HG03135 (cell line): Measurements from ENCODE around the gene PBX2.
"Not testable (repeated sequence)": the region's sequence is repeated elsewhere in the genome, so short reads cannot be mapped to it uniquely, and the experiment has no call there.

Source experiments
- ATAC-seq: cut with Tn5 transposase; IDR thresholded peaks from one replicate; pipeline ENCODE4 v1.9.1; 2021; ENCODE audit warnings: mild to moderate bottlenecking, moderate library complexity; ENCODE audit not compliant: unreplicated experiment

PBX2 gene

DNA sequence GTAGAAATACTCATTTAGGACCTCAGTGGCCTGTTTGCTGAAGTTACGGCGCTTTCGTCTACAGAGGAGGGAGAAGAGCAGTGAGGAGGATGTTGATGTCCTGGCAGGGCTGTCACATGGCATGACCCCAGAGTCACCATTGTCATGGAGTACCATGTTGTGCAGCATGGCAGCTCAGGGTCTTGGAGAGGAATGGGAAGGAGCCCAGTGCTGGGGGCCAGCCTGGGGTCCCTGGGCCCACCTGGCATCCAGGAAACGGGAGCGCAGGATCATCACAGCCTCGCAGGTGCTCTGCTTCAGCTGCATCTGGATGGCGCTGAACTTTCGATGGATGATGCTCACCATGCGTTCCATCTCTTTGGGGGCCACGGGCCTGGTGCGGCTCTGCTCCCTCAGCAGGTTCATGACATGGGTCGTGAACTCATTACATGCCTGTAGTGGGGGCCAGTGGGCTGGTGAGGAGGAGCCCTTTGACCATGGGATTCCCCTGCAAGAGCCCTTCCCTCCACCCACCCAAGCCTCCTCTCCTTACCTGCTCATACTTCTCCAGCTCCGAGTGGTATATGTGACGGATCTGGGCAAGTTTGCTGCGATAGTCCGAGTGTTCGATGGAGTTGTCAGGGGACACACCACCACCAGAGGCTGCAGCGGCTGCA, 2.1 kb downstream of the PBX2 start:
- not testable (repeated sequence) for ATAC-seq

DNA sequence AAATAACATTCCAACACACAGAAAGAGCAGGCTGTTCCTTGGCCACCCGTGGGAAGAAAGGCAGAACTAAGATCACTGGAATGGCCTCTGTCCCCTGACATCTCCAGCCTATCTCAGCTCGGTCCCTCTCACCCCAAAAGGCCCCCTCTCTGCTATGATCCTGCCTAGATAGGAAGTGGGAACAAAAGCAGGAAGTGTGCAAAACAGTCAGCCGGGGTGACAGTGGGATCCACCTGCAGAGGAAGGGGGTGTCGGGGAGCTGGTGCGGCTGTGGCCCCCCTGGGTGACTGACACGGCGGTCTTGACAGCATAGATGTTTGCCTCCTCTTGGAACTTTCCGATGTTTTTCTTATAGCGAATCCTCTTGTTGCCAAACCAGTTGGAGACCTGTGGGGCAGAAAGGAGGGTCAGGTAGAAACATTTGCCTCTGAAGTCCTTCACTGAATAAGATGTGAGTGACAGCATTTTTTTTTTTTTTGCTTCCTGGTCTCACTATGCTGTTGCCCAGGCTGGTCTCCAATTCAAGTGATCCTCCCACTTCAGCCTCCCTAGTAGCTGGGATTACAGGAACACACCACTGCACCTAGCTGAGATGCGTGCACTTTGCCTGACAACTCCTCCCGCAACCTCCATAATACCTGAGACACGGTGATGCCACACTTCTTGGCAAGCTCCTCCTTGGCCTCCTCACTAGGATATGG, 2.8 kb downstream of the PBX2 start:
- ATAC-seq = no peak

DNA sequence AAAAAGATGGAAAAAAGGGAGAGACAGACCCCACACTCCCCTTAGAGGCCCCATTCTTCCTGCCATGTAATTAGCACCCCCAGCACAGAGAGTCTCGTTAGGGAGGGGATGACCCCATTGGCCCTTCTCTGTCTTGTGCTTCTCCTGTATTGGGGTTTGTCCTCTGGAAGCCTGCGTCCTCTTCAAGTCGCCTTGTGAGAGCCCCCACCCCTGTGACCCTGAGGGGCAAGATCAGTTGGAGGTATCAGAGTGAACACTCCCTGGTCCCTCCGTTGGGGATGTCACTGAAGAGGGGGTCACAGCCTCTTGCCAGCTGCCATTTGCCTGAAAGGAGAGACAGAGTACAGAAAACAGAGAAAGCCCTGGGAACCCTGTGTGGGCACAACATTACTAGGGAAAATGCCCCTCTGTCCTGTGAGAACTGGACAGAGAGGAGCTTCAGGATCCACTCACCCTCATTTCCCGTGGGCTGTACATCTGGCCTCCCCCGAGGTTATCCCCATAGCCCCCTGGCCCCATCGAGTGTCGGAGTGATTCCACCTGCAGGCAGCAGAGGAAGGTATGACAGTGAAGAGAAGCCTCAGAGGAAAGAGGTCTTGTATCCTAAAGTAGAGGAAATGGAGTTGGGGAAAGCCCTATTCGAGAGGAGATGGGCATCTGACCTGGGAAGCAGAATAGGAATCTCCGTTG, 3.7 kb downstream of the PBX2 start:
- not testable (repeated sequence) for ATAC-seq

DNA sequence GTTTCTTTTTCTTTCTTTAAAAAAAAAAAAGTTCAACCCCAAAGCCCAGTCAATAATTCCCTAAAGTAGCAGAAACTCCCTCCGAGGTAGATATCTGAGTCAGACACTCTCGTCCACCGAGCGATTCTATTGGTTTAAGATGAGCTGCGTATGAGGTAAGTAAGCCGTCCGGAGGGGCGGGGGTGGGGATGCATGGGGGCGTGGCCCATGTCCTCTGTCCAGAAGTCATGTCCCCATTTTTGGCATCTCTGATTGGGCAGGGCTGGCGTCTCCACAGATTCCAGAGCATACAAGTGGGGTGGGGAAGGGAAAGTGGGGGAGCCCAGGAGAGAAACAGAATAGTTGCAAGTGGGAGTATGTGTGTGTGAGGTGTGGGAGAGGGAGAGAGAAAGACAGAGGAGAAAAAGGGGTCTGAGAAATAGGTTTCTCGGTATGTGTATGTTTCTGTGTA, 4.3 kb downstream of the PBX2 start:
- not testable (repeated sequence) for ATAC-seq

DNA sequence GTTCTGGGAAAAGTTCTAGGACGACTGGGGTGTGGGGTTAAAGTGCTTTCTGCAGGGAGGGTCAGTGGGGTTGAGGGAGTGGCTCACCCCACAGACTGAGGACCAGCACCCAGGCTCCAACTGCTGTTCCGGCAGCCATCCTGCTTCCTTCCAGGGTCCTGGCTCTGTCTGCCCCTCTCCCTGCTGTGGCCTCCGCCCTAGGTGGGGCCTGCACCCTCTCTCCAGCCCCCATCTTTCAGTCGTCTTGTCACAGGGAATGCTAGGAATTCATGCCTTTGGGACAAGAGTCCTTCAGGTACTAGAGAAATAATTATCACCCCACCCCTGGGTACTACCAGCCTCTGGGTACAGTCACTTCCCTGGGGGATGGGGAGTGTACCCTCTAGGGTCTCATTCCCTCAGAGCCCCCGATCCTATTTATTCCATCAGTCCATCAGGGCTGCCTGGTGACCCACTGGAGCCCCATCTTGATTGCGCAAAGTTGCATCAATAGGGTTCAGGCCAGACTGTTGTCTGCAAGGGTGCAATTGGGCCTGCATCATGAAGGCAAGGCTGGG, 5.8 kb downstream of the PBX2 start, which contains the start of gene AGER:
Gene AGER (minus strand): TSS at position 170 of the 557 bp plus-strand sequence. CDS start 31 bp downstream, at position 139.
- no peak for ATAC-seq

DNA sequence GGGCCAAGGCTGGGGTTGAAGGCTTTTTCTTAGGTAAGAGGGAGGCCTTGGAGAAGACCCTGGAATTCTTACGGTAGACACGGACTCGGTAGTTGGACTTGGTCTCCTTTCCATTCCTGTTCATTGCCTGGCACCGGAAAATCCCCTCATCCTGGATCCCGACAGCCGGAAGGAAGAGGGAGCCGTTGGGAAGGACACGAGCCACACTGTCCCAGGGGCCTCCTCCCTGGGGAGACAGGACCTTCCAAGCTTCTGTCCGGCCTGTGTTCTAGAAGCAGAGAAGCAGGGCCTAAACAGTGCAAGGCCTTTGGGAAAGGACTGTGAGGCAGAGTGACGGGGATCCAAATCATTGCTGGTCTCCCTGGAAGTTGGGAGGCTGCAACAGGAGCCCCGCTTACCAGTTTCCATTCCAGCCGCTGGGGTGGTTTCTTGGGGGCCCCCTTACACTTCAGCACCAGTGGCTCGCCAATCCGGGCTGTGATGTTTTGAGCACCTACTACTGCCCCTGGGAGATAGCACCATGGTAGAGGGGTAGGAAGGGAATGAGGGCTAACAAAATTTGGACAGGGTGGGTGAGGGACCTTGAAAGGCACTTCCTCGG, 6.4 kb downstream of the PBX2 start:
- no peak for ATAC-seq

DNA sequence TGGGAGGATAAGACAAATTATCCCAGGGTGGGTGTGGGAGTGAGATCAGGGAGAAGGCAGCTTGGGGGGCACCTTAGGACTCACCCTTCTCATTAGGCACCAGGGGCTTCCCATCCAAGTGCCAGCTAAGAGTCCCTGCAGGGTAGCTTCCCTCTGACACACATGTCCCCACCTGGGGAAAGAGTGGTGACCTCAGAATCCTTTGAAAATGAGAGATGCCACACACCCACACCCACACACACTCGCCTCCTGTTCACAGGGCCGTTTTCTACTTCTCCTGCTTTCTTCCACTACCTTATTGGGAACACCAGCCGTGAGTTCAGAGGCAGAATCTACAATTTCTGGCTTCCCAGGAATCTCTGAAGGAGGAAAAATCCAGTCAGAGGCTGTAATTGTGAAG, 7.0 kb downstream of the PBX2 start:
- no peak for ATAC-seq

DNA sequence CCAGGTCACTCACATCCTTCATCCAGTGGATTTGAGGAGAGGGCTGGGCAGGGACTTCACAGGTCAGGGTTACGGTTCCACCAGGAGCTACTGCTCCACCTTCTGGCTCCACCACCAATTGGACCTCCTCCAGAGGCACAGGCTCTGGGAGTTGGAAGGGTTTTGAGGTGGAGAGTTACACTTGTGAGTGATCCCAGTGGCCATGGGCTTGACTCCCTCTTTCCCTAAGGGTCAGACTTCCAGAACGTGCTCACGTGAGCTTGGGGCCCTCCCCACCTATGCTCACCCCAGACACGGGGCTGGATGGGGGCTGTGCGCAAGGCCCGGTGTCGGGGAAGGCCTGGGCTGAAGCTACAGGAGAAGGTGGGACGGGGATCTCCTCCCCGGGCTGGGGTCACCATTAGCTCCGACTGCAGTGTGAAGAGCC, 7.4 kb downstream of the PBX2 start:
- no peak for ATAC-seq

DNA sequence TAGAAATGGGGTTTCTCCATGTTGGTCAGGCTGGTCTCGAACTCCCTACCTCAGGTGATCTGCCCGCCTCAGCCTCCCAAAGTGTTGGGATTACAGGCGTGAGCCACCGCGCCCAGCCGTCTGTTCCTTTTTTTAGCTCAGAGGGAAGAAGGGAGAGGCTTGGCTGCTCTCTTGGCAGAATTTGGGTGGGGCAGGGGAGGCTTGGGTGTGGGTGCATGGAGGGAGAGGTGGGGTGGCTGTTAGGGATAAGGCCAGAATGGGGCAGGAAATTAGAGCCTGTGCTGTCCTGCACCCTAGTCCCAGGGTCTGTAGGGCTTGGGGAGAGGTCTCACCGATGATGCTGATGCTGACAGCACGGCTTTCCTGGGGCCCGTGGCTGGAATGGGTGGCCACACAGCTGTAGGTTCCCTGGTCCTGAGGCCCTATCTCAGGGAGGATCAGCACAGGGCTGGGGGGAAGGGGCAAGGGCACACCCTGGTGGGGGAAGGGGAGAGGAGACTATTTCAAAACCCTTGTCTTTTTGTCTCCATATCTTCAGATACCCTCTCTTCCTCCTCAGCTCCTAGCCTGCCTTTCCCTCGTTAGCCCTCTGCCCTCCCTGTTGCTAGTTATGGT, 8.0 kb downstream of the PBX2 start:
- ATAC-seq = no peak

DNA sequence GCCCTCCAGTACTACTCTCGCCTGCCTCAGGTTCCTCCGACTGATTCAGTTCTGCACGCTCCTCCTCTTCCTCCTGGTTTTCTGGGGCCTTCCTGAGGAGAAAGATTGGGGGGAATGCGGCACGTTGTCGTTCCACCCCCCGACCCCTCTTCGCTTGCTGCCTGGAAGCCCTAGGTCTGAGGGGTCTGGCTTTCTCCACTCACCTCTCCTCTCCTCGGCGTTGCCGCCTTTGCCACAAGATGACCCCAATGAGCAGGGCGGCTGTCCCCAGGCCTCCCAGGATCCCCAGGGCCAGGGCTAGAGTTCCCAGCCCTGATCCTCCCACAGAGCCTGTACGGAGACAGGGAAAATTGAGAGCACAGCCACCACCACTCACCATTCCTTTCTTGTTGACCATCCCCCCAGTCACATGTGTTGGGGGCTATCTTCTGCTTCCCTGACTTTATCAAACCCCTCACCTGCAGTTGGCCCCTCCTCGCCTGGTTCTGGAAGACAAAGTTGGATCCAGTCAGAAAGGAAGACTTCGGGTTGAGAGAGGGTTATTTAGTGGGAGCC, 8.8 kb downstream of the PBX2 start:
- no peak for ATAC-seq

DNA sequence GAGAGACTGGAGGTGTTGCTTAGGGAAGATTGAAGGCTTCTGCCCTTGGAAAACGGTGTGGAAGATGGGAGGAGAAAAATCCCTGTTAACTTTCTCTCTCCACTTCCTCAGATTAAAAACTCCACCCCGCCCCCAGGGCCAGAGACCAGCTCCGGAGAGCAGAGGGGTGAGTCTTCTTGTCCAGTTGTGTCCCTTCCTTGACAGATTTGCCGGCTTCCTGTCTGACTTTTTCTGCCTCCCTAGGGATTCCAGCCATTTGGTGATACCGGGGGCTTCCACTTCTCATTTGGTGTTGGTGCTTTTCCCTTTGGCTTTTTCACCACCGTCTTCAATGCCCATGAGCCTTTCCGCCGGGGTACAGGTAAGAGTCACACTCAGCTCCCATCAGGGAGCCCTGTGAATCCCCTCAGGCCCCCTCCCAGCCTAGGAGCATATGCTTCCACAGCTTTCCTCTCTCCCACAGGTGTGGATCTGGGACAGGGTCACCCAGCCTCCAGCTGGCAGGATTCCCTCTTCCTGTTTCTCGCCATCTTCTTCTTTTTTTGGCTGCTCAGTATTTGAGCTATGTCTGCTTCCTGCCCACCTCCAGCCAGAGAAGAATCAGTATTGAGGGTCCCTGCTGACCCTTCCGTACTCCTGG, 10.1 kb downstream of the PBX2 start:
- ATAC-seq = no peak

DNA sequence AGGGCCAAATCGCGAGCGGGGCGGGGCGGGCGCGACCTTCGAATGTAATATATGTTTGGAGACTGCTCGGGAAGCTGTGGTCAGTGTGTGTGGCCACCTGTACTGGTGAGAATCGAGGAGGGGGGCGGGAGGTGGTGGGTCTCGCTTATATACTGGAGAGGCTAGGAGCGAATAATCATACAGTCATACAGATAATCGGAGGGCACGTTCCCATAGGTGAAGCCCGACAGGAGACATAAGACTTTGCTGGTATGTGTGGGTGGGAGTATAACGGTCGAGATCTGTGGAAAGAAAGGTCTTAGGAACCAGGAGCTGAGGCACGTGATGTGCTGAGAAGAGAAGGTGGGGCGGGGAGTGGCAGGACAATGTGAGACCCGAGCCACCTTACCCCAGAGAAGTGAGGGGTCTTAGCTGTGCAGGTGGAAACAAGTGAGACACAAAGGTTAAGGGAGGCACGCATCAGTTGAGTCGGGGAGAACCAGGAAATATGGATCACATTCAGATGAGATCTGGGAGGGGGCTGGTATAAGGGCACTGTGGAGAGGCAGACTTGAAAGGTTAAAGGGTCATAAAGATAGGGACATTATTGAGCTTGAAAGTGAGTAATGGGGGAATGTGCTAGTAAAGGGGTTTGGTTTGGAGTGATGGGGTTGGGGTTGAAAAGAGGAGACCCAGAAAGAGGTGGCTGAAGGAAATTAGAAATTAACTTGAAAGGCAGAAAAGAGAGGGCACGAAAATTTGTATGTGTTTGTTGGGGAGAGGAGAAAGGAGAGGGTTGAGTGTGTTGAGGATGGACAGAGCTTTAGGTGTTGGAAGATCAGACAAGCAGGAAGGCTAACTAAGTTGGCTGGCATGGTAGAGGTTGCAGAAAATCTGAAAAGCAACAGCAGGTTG, 11.2 kb downstream of the PBX2 start:
- no peak for ATAC-seq

DNA sequence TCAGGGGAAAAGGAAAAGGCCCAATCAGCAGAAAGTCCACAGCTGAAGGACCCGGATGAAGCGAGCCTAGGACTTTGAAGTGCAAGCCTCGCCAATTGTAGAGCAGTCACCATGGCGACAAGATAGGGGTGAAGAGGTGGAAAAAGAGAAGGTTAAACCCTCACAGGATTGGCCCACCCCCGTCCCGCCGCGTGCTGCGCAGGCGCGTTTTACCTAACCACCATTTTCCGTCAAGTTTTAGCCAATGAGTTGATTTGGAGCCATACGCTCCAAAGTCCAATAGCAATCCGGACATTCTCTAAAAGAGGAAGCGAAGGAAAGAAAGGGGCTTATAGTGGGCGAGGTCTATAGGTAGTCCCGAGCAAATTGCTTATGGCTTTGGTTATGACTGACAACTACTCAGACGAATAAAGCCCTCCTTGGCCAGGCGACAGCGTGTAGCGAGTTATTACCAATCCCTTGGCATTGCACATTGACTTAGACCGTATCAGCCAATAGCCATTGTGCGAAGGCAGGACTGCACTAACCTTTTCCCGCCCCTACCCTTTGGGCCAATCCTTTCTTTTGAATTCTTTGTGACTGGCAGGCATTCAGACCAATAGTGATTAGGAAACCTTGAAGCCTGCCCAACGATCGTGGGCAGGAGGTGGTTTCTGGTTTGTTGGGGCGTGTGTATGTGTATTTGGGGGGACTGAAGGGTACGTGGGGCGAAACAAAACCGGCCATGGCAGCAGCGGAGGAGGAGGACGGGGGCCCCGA, 12.0 kb downstream of the PBX2 start, which contains the start of gene RNF5:
Gene RNF5 (plus strand): TSS at position 618 of the 759 bp plus-strand sequence. CDS start 107 bp downstream, at position 725.
- peak; percentile 76 for ATAC-seq

DNA sequence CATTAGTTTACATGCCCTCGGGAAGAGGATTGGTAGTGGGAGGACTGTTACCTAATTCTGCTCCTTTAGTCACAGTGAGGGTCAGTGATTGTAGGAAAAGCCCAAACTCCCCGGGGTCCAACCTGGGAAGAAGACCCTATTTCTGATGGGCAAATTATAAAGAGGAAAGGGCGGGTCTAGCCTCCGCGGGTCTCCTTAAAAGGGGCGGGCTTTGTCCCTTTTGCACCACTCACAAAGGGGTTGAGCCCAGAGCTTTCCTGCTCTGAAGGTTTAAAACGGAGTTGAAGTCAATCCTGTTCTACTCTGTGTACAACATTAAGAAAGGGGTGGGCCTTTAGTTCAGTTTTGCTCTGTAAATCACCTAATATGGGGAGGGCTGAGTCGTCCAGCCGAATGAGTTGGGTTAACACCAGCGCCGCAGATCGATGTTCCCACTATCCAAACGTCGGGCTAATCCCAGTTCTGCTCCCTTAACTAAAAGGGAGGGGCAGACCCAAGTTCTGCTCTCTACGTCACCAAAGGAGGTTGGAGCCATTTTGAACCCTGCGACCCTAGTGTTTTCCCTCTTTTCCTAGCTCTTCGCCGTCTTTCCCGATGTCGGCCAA, 12.7 kb downstream of the PBX2 start:
- ATAC-seq = no peak

DNA sequence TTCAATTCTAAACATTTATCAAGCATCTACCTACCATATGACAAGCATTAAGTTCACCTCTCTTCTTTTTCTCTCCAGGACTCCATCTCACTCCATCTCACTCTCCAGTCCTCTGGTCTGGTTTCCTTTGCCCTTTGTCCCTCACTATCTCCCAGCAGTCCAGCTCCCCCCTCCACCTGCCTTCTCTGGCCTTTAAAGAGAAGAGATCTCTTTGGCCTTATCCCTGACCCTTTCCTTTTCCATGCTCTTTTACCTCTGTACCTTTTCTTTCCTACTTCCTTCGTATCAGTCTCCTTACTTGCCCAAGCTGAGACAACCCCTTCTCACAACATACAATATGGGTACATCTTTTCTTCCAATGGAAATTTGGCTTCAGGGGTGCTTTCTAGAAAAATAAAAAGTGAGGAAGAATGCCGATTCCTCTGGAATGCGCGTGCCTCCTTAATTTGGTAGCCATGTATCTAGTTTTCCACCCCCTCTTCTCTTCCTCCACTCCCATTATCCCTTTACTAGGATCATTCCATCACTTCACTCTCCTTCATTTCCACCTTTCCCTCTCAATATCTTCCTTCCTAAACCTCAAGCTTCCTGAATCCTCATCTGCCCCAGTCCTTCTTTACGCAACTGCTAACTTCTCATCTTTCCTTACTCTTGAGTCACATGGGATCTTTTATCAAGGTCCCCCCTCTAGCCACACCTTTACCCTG, 13.4 kb downstream of the PBX2 start:
- ATAC-seq = no peak

DNA sequence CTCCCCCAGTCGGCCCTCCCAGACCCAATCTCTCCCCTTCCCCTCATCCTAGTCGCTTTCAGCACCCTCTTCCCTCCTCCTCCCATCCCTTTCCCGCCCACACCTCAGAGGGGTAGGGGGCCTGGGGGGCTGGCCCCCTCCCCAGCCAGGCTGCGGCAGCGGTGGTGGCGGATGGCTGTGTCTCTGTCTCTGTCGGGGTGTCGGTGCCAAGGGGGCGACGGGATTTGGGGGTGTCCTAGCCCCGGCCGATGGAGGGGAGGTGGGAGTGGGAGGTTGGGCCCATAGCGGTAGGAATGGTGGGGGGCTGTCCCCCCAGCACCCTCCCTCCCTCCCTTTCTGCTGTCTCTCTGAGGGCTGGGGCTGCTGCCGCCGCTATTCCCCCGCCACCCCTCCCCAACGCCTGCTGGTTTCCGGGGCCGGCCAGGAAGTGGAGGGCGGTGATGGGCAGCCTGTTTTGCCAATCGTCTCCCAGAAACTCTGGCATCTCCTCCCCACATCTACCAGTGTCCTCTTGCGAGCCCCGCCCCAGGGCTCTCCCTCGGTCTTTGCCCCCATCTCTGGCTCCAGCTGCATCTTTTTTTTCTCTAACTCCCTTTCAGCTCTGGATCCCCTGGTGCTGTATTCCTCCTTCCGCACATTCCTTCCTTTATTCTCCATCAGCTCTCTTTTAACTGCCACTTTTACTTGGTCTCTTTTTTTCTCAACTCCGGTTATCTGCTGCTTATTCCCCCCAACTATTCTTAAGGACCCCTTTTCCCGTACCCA, 14.1 kb downstream of the PBX2 start, which contains the start of gene AGPAT1:
Gene AGPAT1 (minus strand): TSS at position 374 of the 765 bp plus-strand sequence. CDS start 4,588 bp downstream, outside the sequence.
- ATAC-seq = peak; percentile 39
